Neural progenitor cell (in vitro differentiated cells): ENCODE data around the gene ZDHHC14. TPM values are rescaled to one million over a fixed set of nuclear protein-coding genes. Genes with fewer than 3 reads are reported as not detected.

Experiments
- DNase-seq: peaks from one replicate; pipeline ENCODE4 v3.0.0-alpha.2; 2016; ENCODE audit warnings: low spot score
- H2AFZ ChIP-seq: fragments of 200-600 bp; sonication (generic); replicated peaks from 2 replicates; pipeline ENCODE4 v1.6.1; 2016; ENCODE audit warnings: antibody characterized with exemption
- H3F3A ChIP-seq: fragments of 200-600 bp; sonication (generic); 2 replicates; pipeline ENCODE4 v1.6.1; 2016; ENCODE audit warnings: antibody characterized with exemption, low read depth
- H3K27ac ChIP-seq: fragments of 200-600 bp; sonication (generic); 2 replicates; pipeline ENCODE4 v1.5.1; 2016; ENCODE audit warnings: mild to moderate bottlenecking
- H3K27me3 ChIP-seq: fragments of 200-600 bp; sonication (generic); 2 replicates; pipeline ENCODE4 v1.6.1; 2016; ENCODE audit warnings: mild to moderate bottlenecking, moderate library complexity
- H3K36me3 ChIP-seq: fragments of 200-600 bp; sonication (generic); 2 replicates; pipeline ENCODE4 v1.5.1; 2016
- H3K4me1 ChIP-seq: fragments of 200-600 bp; sonication (generic); 2 replicates; pipeline ENCODE4 v1.6.1; 2016; ENCODE audit warnings: mixed run types
- H3K4me2 ChIP-seq: fragments of 200-600 bp; sonication (generic); 2 replicates; pipeline ENCODE4 v1.6.1; 2016
- H3K4me3 ChIP-seq: fragments of 200-600 bp; sonication (generic); 2 replicates; pipeline ENCODE4 v1.5.1; 2016
- H3K79me2 ChIP-seq: fragments of 200-600 bp; sonication (generic); 2 replicates; pipeline ENCODE4 v1.6.1; 2016; ENCODE audit warnings: low read depth
- H3K9ac ChIP-seq: fragments of 200-600 bp; sonication (generic); 2 replicates; pipeline ENCODE4 v1.6.1; 2016
- H3K9me3 ChIP-seq: fragments of 200-600 bp; sonication (generic); 2 replicates; pipeline ENCODE4 v1.5.1; 2016; ENCODE audit warnings: low read depth
- H4K20me1 ChIP-seq: fragments of 200-600 bp; sonication (generic); 2 replicates; pipeline ENCODE4 v1.6.1; 2016; ENCODE audit warnings: low read depth
- H3K27ac Mint-ChIP-seq: 3 replicates; pipeline ENCODE4 v1.8.0; 2021; ENCODE audit warnings: mixed read lengths
- H3K27me3 Mint-ChIP-seq: 2 replicates; pipeline ENCODE4 v1.8.0; 2022; ENCODE audit warnings: low read depth, mild to moderate bottlenecking, inconsistent platforms, moderate library complexity, mixed read lengths; ENCODE audit not compliant: insufficient read depth
- H3K36me3 Mint-ChIP-seq: 3 replicates; pipeline ENCODE4 v1.8.0; 2021; ENCODE audit warnings: mixed read lengths
- H3K4me1 Mint-ChIP-seq: 3 replicates; pipeline ENCODE4 v1.8.0; 2021; ENCODE audit warnings: mixed read lengths
- H3K4me3 Mint-ChIP-seq: 3 replicates; pipeline ENCODE4 v1.8.0; 2021; ENCODE audit warnings: mild to moderate bottlenecking, moderate library complexity, mixed read lengths
- H3K9me3 Mint-ChIP-seq: 3 replicates; pipeline ENCODE4 v1.8.0; 2020; ENCODE audit warnings: mixed read lengths
- EZH2 ChIP-seq: fragments of 200-600 bp; sonication (generic); IDR thresholded peaks from 2 replicates; pipeline ENCODE4 v1.6.1; 2017; ENCODE audit warnings: antibody characterized with exemption, mild to moderate bottlenecking, moderate library complexity
- EZH2phosphoT487 ChIP-seq: fragments of 200-600 bp; sonication (generic); IDR thresholded peaks from 2 replicates; pipeline ENCODE4 v1.6.1; 2017; ENCODE audit warnings: antibody characterized with exemption
- total RNA-seq: library from RNA; depleted of rRNA; stranded (reverse); fragments of >200 nt; gene quantifications from 2 replicates; pipeline ENCODE4 v1.2.3, GENCODE V29; 2015; ENCODE audit warnings: low replicate concordance
- TF ChIP-seq, protein P1 (sequence below): fragments of 200-600 bp; sonication (generic); IDR thresholded peaks from 2 replicates; pipeline ENCODE4 v1.5.1; 2017; ENCODE audit warnings: antibody characterized with exemption, mild to moderate bottlenecking

Gene ZDHHC14
- total RNA-seq, 1 donor from 2014 or later = 14.5 TPM

DNA sequence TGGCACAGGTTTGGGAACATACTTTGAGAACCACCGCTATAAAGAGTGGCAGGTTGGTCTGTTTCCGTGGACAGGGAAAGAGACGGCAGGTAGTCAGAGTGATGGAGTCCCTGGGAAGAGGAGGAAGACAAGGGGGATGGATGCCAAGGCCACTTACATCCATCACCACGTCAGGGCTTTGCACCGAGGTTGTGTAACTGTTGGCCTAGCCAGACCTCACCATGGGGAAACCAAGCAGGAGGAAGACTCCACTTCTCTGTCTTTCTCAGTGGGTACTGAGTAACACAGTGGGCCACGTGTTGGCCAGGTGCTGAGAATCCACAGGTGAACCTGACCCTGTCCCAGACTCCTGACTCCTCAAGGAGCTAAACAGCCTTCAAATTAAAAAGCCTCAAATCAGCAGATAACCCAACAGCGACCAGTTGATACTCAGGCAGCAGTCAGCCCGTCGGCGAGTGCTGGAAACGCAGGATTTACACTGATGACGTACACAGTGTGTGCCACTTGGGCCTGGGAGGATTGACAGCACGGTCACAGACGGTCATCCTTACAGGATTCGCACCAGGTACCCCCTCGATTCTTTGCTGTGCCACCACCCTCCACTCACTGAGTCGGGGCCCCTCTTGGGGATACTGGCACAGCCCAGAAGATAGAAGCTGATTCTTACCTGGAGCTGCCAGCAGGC, 307.4 kb downstream of the ZDHHC14 start:
- Histone ChIP-seq H3K4me2 (no peak overlapping the region), H3K79me2 (no peaks in the 10 kb centered on the region), H3K9me3 (no peaks in the 10 kb centered on the region), H3K36me3 (no peaks in the 10 kb centered on the region), H3F3A (no peaks in the 10 kb centered on the region), H2AFZ (no peak overlapping the region), H3K4me3 (no peak overlapping the region), H4K20me1 (no peaks in the 10 kb centered on the region), H3K9ac (no peak overlapping the region), H3K27ac (no peak overlapping the region), H3K4me1 (no peaks in the 10 kb centered on the region), H3K27me3 (no peaks in the 10 kb centered on the region)
- no peaks in the 10 kb centered on the region for H3K36me3 Mint-ChIP-seq
- DNase-seq = no peak
- H3K27me3 Mint-ChIP-seq = peaks cover 6% of the 10 kb centered on the region
- no peaks in the 10 kb centered on the region for H3K9me3 Mint-ChIP-seq
- no peak overlapping the region for H3K4me3 Mint-ChIP-seq
- TF ChIP-seq EZH2phosphoT487 = no peak
- no peak for TF ChIP-seq EZH2
- TF ChIP-seq, protein P1, sequence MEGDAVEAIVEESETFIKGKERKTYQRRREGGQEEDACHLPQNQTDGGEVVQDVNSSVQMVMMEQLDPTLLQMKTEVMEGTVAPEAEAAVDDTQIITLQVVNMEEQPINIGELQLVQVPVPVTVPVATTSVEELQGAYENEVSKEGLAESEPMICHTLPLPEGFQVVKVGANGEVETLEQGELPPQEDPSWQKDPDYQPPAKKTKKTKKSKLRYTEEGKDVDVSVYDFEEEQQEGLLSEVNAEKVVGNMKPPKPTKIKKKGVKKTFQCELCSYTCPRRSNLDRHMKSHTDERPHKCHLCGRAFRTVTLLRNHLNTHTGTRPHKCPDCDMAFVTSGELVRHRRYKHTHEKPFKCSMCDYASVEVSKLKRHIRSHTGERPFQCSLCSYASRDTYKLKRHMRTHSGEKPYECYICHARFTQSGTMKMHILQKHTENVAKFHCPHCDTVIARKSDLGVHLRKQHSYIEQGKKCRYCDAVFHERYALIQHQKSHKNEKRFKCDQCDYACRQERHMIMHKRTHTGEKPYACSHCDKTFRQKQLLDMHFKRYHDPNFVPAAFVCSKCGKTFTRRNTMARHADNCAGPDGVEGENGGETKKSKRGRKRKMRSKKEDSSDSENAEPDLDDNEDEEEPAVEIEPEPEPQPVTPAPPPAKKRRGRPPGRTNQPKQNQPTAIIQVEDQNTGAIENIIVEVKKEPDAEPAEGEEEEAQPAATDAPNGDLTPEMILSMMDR = no peak
- no peak overlapping the region for H3K27ac Mint-ChIP-seq
- no peaks in the 10 kb centered on the region for H3K4me1 Mint-ChIP-seq

GRCh38 chr6:157688960-157689599, 308.1 kb downstream of the ZDHHC14 start:
- H3K9ac ChIP-seq = no peak overlapping the region
- no peak overlapping the region for H2AFZ ChIP-seq

DNA sequence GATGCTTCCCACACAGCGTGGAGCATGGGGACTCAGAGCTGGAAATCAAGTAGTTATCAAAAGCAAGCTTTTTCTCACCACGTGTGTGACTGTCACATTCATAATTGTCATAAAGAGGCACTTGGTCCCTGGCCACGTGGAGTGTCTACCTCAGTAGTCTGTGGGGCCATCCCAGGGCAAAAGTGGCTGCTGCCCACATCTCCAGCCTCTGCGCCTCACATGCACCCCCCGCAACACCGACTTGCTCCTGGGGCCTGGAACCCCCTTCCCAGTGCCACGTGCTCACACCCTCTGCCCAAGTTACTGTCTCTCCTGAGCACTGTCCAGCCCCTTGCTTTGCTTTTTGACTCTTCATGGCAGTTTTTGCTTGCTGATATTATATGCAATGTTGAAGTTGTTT, 308.9 kb downstream of the ZDHHC14 start:
- no peak overlapping the region for H3K4me3 ChIP-seq
- no peak overlapping the region for H3K4me2 ChIP-seq
- H3K4me3 Mint-ChIP-seq = no peak overlapping the region
- no peak overlapping the region for H3K27ac ChIP-seq
- no peaks in the 10 kb centered on the region for H4K20me1 ChIP-seq
- no peaks in the 10 kb centered on the region for H3K27me3 ChIP-seq
- no peaks in the 10 kb centered on the region for H3K4me1 ChIP-seq
- TF ChIP-seq EZH2phosphoT487 (no peak), EZH2 (no peak)
- TF ChIP-seq, protein P1 = no peak
- H3K9me3 ChIP-seq = no peaks in the 10 kb centered on the region
- no peaks in the 10 kb centered on the region for H3F3A ChIP-seq
- H3K27ac Mint-ChIP-seq = no peak overlapping the region
- DNase-seq = no peak
- H3K9ac ChIP-seq = no peak overlapping the region
- H3K4me1 Mint-ChIP-seq = no peaks in the 10 kb centered on the region
- H2AFZ ChIP-seq = no peak overlapping the region
- H3K36me3 ChIP-seq = no peaks in the 10 kb centered on the region
- H3K27me3 Mint-ChIP-seq = peaks cover 4% of the 10 kb centered on the region
- no peaks in the 10 kb centered on the region for H3K9me3 Mint-ChIP-seq
- H3K79me2 ChIP-seq = no peaks in the 10 kb centered on the region
- no peaks in the 10 kb centered on the region for H3K36me3 Mint-ChIP-seq

More at GRCh38 chr6:157688960-157689599, 308.1 kb downstream of the ZDHHC14 start:
- H3K27ac ChIP-seq = no peak overlapping the region
- no peaks in the 10 kb centered on the region for H3K9me3 ChIP-seq
- H3K36me3 Mint-ChIP-seq = no peaks in the 10 kb centered on the region
- no peaks in the 10 kb centered on the region for H3K4me1 Mint-ChIP-seq
- no peak overlapping the region for H3K4me3 ChIP-seq
- H3K27me3 Mint-ChIP-seq = peaks cover 6% of the 10 kb centered on the region
- no peaks in the 10 kb centered on the region for H4K20me1 ChIP-seq
- no peaks in the 10 kb centered on the region for H3K79me2 ChIP-seq
- no peak overlapping the region for H3K4me2 ChIP-seq
- H3K27me3 ChIP-seq = no peaks in the 10 kb centered on the region
- TF ChIP-seq EZH2 (no peak), EZH2phosphoT487 (no peak)
- TF ChIP-seq, protein P1 = peak; percentile 55
- H3K27ac Mint-ChIP-seq = no peak overlapping the region
- no peak overlapping the region for H3K4me3 Mint-ChIP-seq
- no peaks in the 10 kb centered on the region for H3F3A ChIP-seq
- H3K9me3 Mint-ChIP-seq = no peaks in the 10 kb centered on the region
- H3K4me1 ChIP-seq = no peaks in the 10 kb centered on the region
- DNase-seq = peak; percentile 64
- no peaks in the 10 kb centered on the region for H3K36me3 ChIP-seq
